GM12801 (cell line): ENCODE results near the gene KRIT1.

ENCODE experiments used
- TF ChIP-seq, protein P1 (sequence below): IDR thresholded peaks from one replicate; pipeline ENCODE4 v1.5.1; 2011; ENCODE audit warnings: control low read depth; ENCODE audit not compliant: insufficient read length; ENCODE audit errors: extremely low read depth

KRIT1 gene

GRCh38 chr7:92259610-92260247 is 14.0 kb upstream of the KRIT1 start:
- TF ChIP-seq, protein P1, sequence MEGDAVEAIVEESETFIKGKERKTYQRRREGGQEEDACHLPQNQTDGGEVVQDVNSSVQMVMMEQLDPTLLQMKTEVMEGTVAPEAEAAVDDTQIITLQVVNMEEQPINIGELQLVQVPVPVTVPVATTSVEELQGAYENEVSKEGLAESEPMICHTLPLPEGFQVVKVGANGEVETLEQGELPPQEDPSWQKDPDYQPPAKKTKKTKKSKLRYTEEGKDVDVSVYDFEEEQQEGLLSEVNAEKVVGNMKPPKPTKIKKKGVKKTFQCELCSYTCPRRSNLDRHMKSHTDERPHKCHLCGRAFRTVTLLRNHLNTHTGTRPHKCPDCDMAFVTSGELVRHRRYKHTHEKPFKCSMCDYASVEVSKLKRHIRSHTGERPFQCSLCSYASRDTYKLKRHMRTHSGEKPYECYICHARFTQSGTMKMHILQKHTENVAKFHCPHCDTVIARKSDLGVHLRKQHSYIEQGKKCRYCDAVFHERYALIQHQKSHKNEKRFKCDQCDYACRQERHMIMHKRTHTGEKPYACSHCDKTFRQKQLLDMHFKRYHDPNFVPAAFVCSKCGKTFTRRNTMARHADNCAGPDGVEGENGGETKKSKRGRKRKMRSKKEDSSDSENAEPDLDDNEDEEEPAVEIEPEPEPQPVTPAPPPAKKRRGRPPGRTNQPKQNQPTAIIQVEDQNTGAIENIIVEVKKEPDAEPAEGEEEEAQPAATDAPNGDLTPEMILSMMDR: no peak

- TF ChIP-seq, protein P1: no peak
Measured at GRCh38 chr7:92259062-92259461, 13.3 kb upstream of the KRIT1 start.

- TF ChIP-seq, protein P1: no peak
Measured at GRCh38 chr7:92255308-92255707, 9.6 kb upstream of the KRIT1 start.

GRCh38 chr7:92253251-92253650 is 7.5 kb upstream of the KRIT1 start:
- TF ChIP-seq, protein P1: no peak

DNA sequence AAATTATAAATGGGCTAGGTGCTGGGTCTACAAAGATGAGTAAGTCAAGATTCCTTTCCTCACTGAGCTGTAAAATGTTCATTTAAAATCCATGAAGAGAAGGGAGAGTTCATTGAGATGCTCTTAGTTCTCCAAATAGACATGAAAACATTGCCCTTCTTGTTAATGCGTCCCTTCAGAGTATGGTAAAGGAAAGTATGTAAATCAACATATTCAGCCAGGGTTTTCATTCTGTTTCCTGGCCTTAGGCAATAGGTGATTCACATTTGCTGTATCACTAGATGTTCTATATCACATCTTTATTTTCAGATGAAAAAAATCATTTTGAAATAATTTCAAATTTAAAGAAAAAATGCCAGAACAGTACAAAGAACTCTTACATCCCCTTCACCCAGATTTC is 5.5 kb upstream of the KRIT1 start:
- TF ChIP-seq, protein P1: no peak

- TF ChIP-seq, protein P1: no peak
Measured at GRCh38 chr7:92250603-92251002, 4.9 kb upstream of the KRIT1 start.

- TF ChIP-seq, protein P1: no peak
Measured at GRCh38 chr7:92246360-92247101, 817 bp upstream of the KRIT1 start.
